Mucosa of rectum (tissue), 2 donors: Measurements from ENCODE around the gene DENND1A.
"Not testable (repeated sequence)": the region's sequence is repeated elsewhere in the genome, so short reads cannot be mapped to it uniquely, and the experiment has no call there.

Experiments
- H3K27ac ChIP-seq, 2 donors: one replicate each; pipeline ENCODE4 v1.7.0; 2013; ENCODE audit warnings: inconsistent platforms in 2 of 2, low read depth in 2 of 2, low read length in 2 of 2
- H3K27me3 ChIP-seq, 2 donors: one replicate each; pipeline ENCODE4 v1.7.0; 2013; ENCODE audit warnings: low read length in 2 of 2; ENCODE audit not compliant: control insufficient read depth in 2 of 2, insufficient read depth in 2 of 2
- H3K36me3 ChIP-seq, 2 donors: one replicate each; pipeline ENCODE4 v1.7.0; 2013; ENCODE audit warnings: low read length in 2 of 2; ENCODE audit not compliant: control insufficient read depth in 2 of 2, insufficient read depth in 2 of 2
- H3K4me1 ChIP-seq, 2 donors: one replicate each; pipeline ENCODE4 v1.7.0; 2013; ENCODE audit warnings: low read length in 2 of 2, mild to moderate bottlenecking in 1 of 2; ENCODE audit not compliant: control insufficient read depth in 2 of 2, insufficient read depth in 2 of 2
- H3K4me3 ChIP-seq, 2 donors: one replicate each; pipeline ENCODE4 v1.7.0; 2013; ENCODE audit warnings: low read length in 2 of 2
- H3K9ac ChIP-seq, 2 donors: one replicate each; pipeline ENCODE4 v1.7.0; 2013; ENCODE audit warnings: low read length in 2 of 2, low read depth in 1 of 2, mild to moderate bottlenecking in 1 of 2
- H3K9me3 ChIP-seq, 2 donors: one replicate each; pipeline ENCODE4 v1.7.0; 2013; ENCODE audit warnings: low read length in 2 of 2; ENCODE audit not compliant: control insufficient read depth in 2 of 2
- donor health status: healthy.
- donor health status: Normal muscosa, but diverticular disease.

DENND1A gene

DNA sequence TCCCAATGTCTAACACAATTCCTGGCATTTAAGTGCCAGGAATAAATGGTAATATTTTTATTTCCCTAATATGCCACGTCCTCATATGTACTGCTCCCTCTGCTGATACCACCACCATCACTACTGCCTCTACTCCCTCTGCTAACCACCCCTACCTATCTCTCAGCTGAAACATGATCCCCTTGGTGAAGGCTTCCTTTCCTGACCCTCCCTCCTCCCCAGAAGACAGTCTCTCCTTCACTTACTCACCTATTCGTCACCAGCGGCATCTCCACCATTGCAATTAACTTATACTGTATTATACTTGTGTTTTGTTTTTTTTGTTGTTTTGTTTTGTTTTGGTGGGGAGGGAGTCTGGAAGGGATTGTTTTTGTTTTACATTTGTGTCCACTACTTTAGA is 4.8 kb downstream of the DENND1A start:
- no peaks in the 10 kb centered on the region for H3K27me3 ChIP-seq
- no peaks in the 10 kb centered on the region for H3K9me3 ChIP-seq
- H3K4me1 ChIP-seq = peaks cover 37 to 47% of the 10 kb centered on the region in 2 donors
- H3K4me3 ChIP-seq = no peak overlapping the region
- H3K9ac ChIP-seq = no peak overlapping the region
- H3K36me3 ChIP-seq = no peaks in the 10 kb centered on the region
- H3K27ac ChIP-seq = no peak overlapping the region

GRCh38 chr9:123924727-123925126 is 5.2 kb downstream of the DENND1A start:
- Histone ChIP-seq H3K4me1 (peaks cover 37 to 47% of the 10 kb centered on the region in 2 donors), H3K9ac (no peak overlapping the region), H3K27ac (no peak overlapping the region)

DNA sequence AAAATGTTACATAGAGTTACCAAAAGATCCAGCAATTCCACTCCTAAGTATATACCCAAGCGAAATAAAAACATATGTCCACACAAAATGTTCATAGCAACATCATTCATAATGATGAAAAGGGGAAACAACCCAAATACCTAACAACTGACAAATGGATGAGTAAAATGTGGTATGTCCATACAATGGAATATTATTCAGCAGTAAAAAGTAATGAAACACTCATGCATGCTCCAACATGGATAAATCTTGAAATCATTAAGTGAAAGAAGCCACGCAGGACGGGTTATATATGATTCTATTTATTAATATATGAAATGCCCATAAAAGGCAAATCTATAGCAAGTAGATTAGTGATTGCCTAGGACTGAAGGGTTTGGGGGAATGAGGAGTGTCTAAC is 6.0 kb downstream of the DENND1A start:
- Histone ChIP-seq H3K27ac (peak overlapping the region in 1 of 2 donors; percentile 80), H3K9me3 (no peaks in the 10 kb centered on the region), H3K4me3 (no peak overlapping the region), H3K4me1 (peaks cover 34 to 43% of the 10 kb centered on the region in 2 donors), H3K27me3 (no peaks in the 10 kb centered on the region), H3K9ac (no peak overlapping the region), H3K36me3 (no peaks in the 10 kb centered on the region)

More at GRCh38 chr9:123924727-123925126, 5.2 kb downstream of the DENND1A start:
- no peaks in the 10 kb centered on the region for H3K27me3 ChIP-seq
- no peaks in the 10 kb centered on the region for H3K36me3 ChIP-seq
- H3K4me3 ChIP-seq = no peak overlapping the region
- no peaks in the 10 kb centered on the region for H3K9me3 ChIP-seq

DNA sequence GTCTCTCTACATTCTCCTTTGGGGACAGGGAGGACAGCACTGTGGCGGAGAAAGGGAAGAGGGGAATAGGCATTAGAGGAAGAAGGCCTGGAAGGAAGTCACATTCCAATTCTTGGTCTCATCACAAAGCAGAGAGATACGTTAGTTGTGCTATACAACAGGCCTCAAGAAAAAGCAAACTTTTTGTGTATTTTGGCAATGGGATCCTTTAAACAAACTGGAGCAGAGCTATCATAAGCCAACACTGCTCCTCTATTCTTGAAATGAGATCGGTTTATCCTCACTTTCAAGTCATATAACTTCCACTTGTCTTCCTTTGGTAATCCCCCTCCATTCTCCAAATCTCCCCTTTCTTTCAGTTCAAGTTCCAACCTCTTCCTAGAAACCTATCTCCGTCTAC is 6.5 kb downstream of the DENND1A start:
- peak overlapping the region; percentile 68 to 80 for H3K27ac ChIP-seq
- H3K27me3 ChIP-seq = no peaks in the 10 kb centered on the region
- no peaks in the 10 kb centered on the region for H3K9me3 ChIP-seq
- H3K36me3 ChIP-seq = no peaks in the 10 kb centered on the region
- no peak overlapping the region for H3K9ac ChIP-seq
- H3K4me3 ChIP-seq = no peak overlapping the region
- peaks cover 29 to 39% of the 10 kb centered on the region in 2 donors for H3K4me1 ChIP-seq

DNA sequence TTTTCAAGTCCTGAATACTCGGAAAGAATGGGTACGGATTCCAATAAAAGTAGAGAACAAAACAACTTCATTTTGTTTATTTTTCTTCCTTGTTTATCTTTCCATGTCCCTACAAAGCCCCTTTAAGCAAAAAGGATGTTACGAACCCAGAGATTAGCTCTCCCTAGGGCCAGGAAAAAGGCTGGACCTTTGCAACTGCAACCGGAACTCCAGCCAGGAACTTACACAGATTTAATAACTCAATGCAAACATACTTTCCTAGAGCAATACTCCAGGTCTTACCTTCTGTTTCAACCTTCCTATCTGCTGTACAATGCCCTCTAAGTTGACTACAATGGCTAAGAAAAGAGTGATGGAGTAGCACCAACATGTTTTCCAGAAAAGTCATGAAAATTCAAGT is 7.0 kb downstream of the DENND1A start:
- H3K4me1 ChIP-seq = peaks cover 24 to 34% of the 10 kb centered on the region in 2 donors
- H3K4me3 ChIP-seq = no peak overlapping the region
- no peak overlapping the region for H3K9ac ChIP-seq
- H3K36me3 ChIP-seq = no peaks in the 10 kb centered on the region
- peak overlapping the region; percentile 68 to 80 for H3K27ac ChIP-seq
- no peaks in the 10 kb centered on the region for H3K27me3 ChIP-seq
- H3K9me3 ChIP-seq = no peaks in the 10 kb centered on the region

DNA sequence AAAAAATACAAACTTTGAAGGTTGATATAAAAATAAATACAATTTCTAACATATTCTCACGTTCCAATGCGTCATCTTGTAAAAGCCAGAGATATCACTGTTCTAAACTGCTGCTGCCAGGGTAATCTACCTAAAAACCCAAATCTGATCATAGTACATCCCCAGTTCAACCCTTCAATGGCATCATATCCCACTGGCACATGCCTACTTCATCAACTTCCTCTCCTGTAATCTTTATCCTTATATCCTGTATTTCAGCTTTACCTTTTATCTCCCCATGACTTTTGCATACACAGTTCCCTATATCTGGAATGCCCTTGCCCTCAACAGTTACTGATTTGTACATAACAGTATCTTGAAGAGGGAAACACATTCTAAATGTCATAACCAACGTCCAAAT is 7.5 kb downstream of the DENND1A start:
- Histone ChIP-seq H3K9me3 (no peaks in the 10 kb centered on the region), H3K27ac (peak overlapping the region; percentile 68 to 80), H3K36me3 (no peaks in the 10 kb centered on the region), H3K4me1 (peaks cover 22 to 29% of the 10 kb centered on the region in 2 donors), H3K27me3 (no peaks in the 10 kb centered on the region), H3K4me3 (peak overlapping the region; percentile 2 to 40), H3K9ac (no peak overlapping the region)

DNA sequence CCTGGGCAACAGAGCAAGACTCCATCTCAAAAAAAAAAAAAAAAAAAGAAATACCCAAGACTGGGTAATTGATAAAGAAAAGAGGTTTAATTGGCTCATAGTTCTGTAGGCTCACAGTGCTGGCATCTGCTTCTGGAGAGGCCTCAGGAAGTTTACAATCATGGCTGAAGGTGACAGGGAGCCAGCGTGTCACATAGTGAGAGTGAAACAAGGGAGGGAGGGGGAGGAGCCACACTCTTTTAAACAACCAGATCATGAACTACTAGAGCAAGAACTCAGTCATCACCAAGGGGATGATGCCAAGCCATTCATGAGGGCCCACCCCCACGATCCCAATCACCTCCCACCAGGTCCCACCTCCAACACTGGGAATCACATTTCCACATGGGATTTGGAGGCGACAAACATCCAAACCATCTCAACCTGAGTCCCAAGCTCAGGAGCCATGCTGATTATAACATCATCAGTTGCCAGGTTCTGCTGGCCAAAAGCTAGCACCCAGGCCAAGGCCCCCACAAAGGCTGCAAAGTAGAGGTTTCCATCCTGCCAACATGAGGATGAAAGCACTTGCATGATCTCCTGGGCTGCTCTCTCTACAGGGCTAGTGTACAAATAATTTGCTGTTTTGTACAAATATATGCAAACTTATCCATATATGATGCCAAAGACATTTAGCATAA is 15.3 kb downstream of the DENND1A start:
- Histone ChIP-seq H3K9ac (no peak overlapping the region), H3K36me3 (no peaks in the 10 kb centered on the region), H3K27me3 (no peaks in the 10 kb centered on the region), H3K4me1 (no peaks in the 10 kb centered on the region), H3K9me3 (no peaks in the 10 kb centered on the region), H3K27ac (no peak overlapping the region), H3K4me3 (no peak overlapping the region)

DNA sequence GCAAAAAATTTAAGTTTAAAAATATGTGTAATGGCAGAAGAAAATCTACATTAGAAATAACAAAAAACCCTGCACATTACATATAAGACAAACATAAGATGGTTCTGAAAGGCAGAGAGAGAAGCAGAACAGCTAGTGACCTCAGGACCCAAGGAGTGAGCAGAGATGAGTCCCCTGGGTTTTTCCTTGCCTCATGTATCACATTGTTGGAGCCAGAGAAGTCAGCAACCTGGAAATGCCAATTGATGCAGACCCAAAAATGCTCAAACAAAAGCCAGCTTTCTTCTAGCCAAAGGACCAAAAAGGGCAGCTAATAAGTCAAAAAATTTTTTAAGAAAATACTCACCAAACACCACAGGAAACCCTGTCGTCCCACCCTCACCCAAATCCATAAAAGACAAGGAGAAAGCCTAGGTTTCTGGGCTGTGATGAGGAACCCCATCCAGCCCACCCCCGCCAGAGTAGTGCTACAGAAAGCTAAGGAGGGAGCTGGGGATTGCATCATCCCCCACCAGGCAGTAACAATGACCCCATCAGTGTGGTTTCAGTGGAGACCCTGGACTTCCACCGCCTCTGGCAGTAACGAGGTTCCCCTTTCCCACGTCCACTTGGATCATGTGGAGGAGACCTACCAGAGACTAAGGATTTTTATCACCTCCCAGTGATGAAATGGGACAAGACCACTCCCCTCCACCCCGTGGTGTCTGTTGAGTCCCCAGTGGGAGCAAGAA is 17.6 kb downstream of the DENND1A start:
- Histone ChIP-seq H3K9ac (no peak overlapping the region), H3K36me3 (no peaks in the 10 kb centered on the region), H3K9me3 (no peaks in the 10 kb centered on the region), H3K4me1 (no peaks in the 10 kb centered on the region), H3K27me3 (no peaks in the 10 kb centered on the region), H3K4me3 (no peak overlapping the region), H3K27ac (no peak overlapping the region)

GRCh38 chr9:123911024-123911423 is 18.9 kb downstream of the DENND1A start:
- Histone ChIP-seq H3K4me3 (no peak overlapping the region), H3K36me3 (no peaks in the 10 kb centered on the region)

GRCh38 chr9:123909192-123909591 is 20.7 kb downstream of the DENND1A start:
- not testable (repeated sequence) for H3K4me3 ChIP-seq, H3K27ac ChIP-seq, H3K9me3 ChIP-seq, H3K27me3 ChIP-seq, H3K4me1 ChIP-seq, H3K36me3 ChIP-seq, H3K9ac ChIP-seq

More at GRCh38 chr9:123911024-123911423, 18.9 kb downstream of the DENND1A start:
- Histone ChIP-seq H3K27me3 (no peaks in the 10 kb centered on the region), H3K27ac (no peak overlapping the region), H3K4me1 (no peaks in the 10 kb centered on the region), H3K9me3 (no peaks in the 10 kb centered on the region), H3K9ac (no peak overlapping the region)
